Pancreas (tissue), 10 donors: ENCODE data around the gene SUPT4H1. TPM values are rescaled to one million over a fixed set of nuclear protein-coding genes. Genes with fewer than 3 reads are reported as not detected.

Experiments
- ATAC-seq, 4 donors: fragments of 200-7000 bp; cut with Tn5 transposase; one replicate each; pipeline versions ENCODE4 v1.8.0 to v1.9.1; 2020; ENCODE audit warnings: mild to moderate bottlenecking in 4 of 4, moderate library complexity in 4 of 4
- DNase-seq, 6 donors: peaks; one replicate each; pipeline ENCODE4 v3.0.0-alpha.2; 2020
- FAIRE-seq: peaks from 2 replicates; lab custom pipeline; 2012; peaks lifted over from hg19 to GRCh38; lab: Jason Lieb, UNC
- H3K27ac ChIP-seq, 4 donors: fragments of 200-600 bp; sonication (generic); 1 replicate in 3 of 4; 2 replicates in 1 of 4; pipeline versions ENCODE4 v1.5.0 to v1.8.0; 2020
- H3K27me3 ChIP-seq, 4 donors: fragments of 200-600 bp; one replicate each; pipeline ENCODE4 v1.8.0; 2021
- H3K36me3 ChIP-seq, 3 donors: fragments of 200-600 bp; sonication (generic) in 1 of 3; one replicate each; pipeline versions ENCODE4 v1.5.0 to v1.8.0; 2020 to 2021
- H3K4me1 ChIP-seq, 3 donors: fragments of 200-600 bp; one replicate each; pipeline ENCODE4 v1.8.0; 2021
- H3K4me3 ChIP-seq, 4 donors: fragments of 200-600 bp; sonication (generic) in 2 of 4; one replicate each; pipeline versions ENCODE4 v1.5.0 to v1.8.0; 2020 to 2021
- H3K9me3 ChIP-seq, 4 donors: fragments of 200-600 bp; one replicate each; pipeline ENCODE4 v1.8.0; 2021
- CTCF ChIP-seq, 4 donors: fragments of 200-600 bp; sonication (generic) in 3 of 4; IDR thresholded peaks; one replicate each; pipeline versions ENCODE4 v1.5.0 to v1.8.0; 2021; ENCODE audit warnings: antibody characterized with exemption in 4 of 4
- WGBS, 2 donors: extraction: QIAGEN DNeasy Blood & Tissue Kit; methylation state at CpG; one replicate each; pipeline ENCODE4 v1.1.7; 2013; 5-methylcytosine and 5-hydroxymethylcytosine counted together
- intact Hi-C, 3 donors: fragments of 100-400 bp; cut with DNase I; formaldehyde crosslinking; loops; one replicate each; pipeline versions ENCODE4 v1.11.1 to v1.14.2; 2022
- polyA plus RNA-seq, 2 donors: library from polyadenylated mRNA; stranded (reverse); fragments of 200-250 nt; gene quantifications; one replicate each; pipeline ENCODE4 v1.2.3, GENCODE V29; 2013
- total RNA-seq, 6 donors: library from RNA; stranded (reverse); fragmentation: NEBNext Ultra II Directional in 4 of 6; extraction: Animal tissue kit (Norgen Biotek cat#: 25700) in 4 of 6; gene quantifications; one replicate each; pipeline versions ENCODE4 v1.2.1 to v1.2.4, GENCODE V29; 2021 to 2023
- donor health status: healthy with polysubstance abuse.
- donor health status: DM: no; HTN: no; CAD: no; lungs with moderate emphysema.
- donor health status: DM: no; HTN: no; CAD: no.
- donor health status: control.
- donor health status: control.
- donor health status: Bipolar disorder and iron deficiency.
- donor health status: DM: yes; HTN: yes; CAD: no.
- donor health status: DM: no; HTN: no; CAD: no.
- donor health status: DM: no; HTN: no; CAD: no.
- donor health status: DM: yes; HTN: yes; CAD: no.

Gene SUPT4H1
- total and polyA plus RNA-seq, 8 donors = 14.1 to 43.7 (median 27.1) TPM

DNA sequence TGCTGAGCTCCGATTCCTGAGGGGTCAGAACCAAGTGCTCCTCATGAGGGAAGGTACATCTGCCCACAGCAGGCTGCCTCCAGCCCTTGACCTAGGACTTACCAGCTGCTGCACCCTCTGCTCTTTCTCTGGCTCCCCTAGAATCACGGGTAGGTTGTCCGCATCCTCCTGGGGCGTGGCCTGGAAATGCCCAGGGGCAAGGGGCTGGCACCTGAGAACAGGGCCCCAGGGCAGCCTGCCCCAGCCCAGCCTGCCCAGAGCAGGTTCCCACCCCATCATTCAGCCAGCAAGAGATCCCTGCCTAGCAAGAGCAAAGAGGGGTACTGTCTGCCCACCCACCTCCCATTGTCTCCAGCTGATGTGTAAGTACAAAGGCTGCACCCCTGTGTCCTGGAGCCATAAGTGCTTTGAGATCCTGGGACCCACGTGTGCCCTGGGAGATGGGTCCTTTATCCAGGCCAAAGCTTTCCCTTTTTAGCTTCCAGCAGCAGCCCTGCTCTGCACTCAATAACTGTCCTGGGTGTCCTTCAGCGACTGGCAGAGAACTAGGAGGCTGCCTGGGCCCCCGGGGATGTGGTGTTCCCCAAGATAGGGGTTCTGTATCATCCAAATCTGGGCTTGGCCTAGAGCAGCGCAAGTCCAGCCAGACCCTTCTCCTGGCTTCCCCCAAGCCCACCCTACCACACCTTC, 28.5 kb downstream of the SUPT4H1 start:
- Histone ChIP-seq H3K36me3 (no peaks in the 10 kb centered on the region), H3K27ac (no peak overlapping the region), H3K9me3 (no peaks in the 10 kb centered on the region), H3K27me3 (no peaks in the 10 kb centered on the region), H3K4me1 (no peaks in the 10 kb centered on the region), H3K4me3 (peak overlapping the region in 3 of 4 donors; percentile 62 to 83 (median 81))
- no peak for TF ChIP-seq CTCF (IDR thresholded peaks at IDR 0.05)
- WGBS, 2 donors = 62 to 69% methylated on average over 8 of the region's 8 CpGs
- ATAC-seq = no peak
- peak in 2 of 6 donors; percentile 38 to 55 for DNase-seq
- FAIRE-seq = no peak
- intact Hi-C loops = loop anchor here in 1 of 3 donors (5.0 kb wide), 1 partner anchor 124 kb away; no protein-coding TSS in a partner anchor

GRCh38 chr17:58322581-58323185, 29.3 kb downstream of the SUPT4H1 start:
- Histone ChIP-seq H3K27ac (no peak overlapping the region), H3K4me3 (no peak overlapping the region), H3K36me3 (no peaks in the 10 kb centered on the region), H3K4me1 (no peaks in the 10 kb centered on the region), H3K27me3 (no peaks in the 10 kb centered on the region), H3K9me3 (no peaks in the 10 kb centered on the region)
- TF ChIP-seq CTCF (IDR thresholded peaks at IDR 0.05) = no peak
- WGBS, 2 donors = 92 to 98% methylated on average over 9 of the region's 9 CpGs
- DNase-seq (peak in 2 of 6 donors; percentile 49), ATAC-seq (no peak), FAIRE-seq (no peak)
- intact Hi-C loops = loop anchor here in 1 of 3 donors (5.0 kb wide), 1 partner anchor 125 kb away; no protein-coding TSS in a partner anchor

DNA sequence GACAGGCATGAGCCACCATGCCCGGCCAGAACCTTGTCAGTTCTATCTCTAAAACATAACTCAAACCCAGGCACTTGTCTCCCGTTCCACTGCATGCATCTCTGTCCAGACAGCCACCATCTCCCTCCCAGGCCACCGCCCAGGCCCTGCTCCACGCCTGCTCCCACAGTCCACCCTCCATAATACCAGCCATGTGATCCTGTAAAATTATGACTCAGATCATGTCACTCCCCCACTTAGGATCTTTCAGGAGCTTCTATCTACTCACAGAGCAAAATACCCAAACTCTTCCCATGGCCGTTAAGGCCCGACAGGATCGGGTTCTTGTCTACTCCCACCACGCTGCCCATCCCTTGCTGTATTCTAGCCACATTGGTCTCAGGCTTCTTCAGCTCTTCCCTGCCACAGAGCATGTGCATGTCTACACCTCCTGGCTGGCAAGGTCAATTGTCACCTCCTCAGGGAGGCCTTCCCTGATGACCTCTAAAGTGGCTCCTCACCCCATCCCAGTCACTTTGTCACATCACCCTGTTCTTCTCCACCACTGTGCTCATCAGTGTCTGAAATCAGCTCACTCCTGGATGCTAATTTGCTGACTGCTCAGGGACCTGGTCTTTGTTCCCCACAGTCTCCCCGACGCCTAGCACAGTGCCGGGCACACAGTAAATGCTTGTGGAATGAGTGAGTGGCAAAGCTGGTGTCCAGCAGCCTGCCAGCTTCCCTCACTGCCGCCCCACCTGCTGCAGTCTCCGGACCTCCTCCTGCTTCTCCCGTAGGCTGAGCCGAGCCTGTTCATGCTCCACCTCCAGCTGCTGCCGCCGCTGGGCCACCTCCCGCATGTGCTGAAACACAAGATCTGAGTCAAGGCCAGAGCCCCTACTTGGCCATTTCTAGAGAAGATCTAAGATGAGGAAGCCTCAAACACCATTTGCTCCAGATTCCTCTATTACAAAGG, 30.2 kb downstream of the SUPT4H1 start:
- peak in 2 of 6 donors; percentile 38 to 49 for DNase-seq
- FAIRE-seq = no peak

More for the DNA sequence above, 30.2 kb downstream of the SUPT4H1 start:
- no peak for ATAC-seq
- Histone ChIP-seq H3K27me3 (no peaks in the 10 kb centered on the region), H3K9me3 (no peaks in the 10 kb centered on the region), H3K4me1 (no peaks in the 10 kb centered on the region), H3K4me3 (no peak overlapping the region), H3K36me3 (no peaks in the 10 kb centered on the region), H3K27ac (no peak overlapping the region)
- no peak for TF ChIP-seq CTCF (IDR thresholded peaks at IDR 0.05)
- intact Hi-C loops = loop anchor here in 1 of 3 donors (5.0 kb wide), 1 partner anchor 125 kb away; no protein-coding TSS in a partner anchor
- WGBS, 2 donors = 90 to 93% methylated on average over 18 of the region's 18 CpGs
